HEK293 (cell line): Measurements from ENCODE around the gene EGR1.

Experiments used
- CTCF ChIA-PET: fragments of 350-600 bp; formaldehyde crosslinking; extraction: SDS; loops from one replicate; lab custom pipeline; 2021; ENCODE audit warnings: antibody characterized with exemption; lab: Yijun Ruan, JAX
- POLR2A ChIA-PET: fragments of 300-600 bp; formaldehyde crosslinking; extraction: SDS; loops from one replicate; lab custom pipeline; 2020; ENCODE audit warnings: antibody characterized with exemption, inconsistent platforms; lab: Yijun Ruan, JAX
- H3K27ac ChIP-seq: fragments of 200-500 bp; sonication (Bioruptor generic); 2 replicates; pipeline ENCODE4 v1.5.1; 2014; ENCODE audit warnings: low read depth, low read length, control low read depth, inconsistent platforms; ENCODE audit errors: extremely low read depth
- H3K36me3 ChIP-seq, 2 experiments: fragments of 200-500 bp in 1 of 2; sonication (Bioruptor generic) in 1 of 2; 1 replicate in 1 of 2; 2 replicates in 1 of 2; pipeline ENCODE4 v1.5.1; 2014 to 2017; ENCODE audit warnings: inconsistent platforms in 2 of 2, low read length in 2 of 2; ENCODE audit not compliant: control insufficient read depth in 2 of 2, insufficient read depth in 1 of 2
- H3K4me1 ChIP-seq: fragments of 200-500 bp; sonication (Bioruptor generic); 2 replicates; pipeline ENCODE4 v1.5.1; 2014; ENCODE audit warnings: mild to moderate bottlenecking, low read length, inconsistent platforms; ENCODE audit not compliant: control insufficient read depth, insufficient read depth
- H3K4me3 ChIP-seq: 2 replicates; pipeline ENCODE4 v1.5.1; 2011; ENCODE audit warnings: low read depth, mild to moderate bottlenecking, control low read depth, low read length, moderate library complexity
- H3K9me3 ChIP-seq: fragments of 200-500 bp; sonication (Bioruptor generic); 2 replicates; pipeline ENCODE4 v1.5.1; 2014; ENCODE audit warnings: low read depth, low read length, inconsistent platforms; ENCODE audit not compliant: control insufficient read depth, insufficient read depth
- EGR2 ChIP-seq: fragments of 450-650 bp; formaldehyde crosslinking; IDR thresholded peaks from 2 replicates; pipeline ENCODE4 v1.5.1; 2016; ENCODE audit warnings: low read depth, missing biosample characterization, missing genetic modification characterization
- GLI2 ChIP-seq: fragments of 450-650 bp; formaldehyde crosslinking; IDR thresholded peaks from 2 replicates; pipeline ENCODE4; 2017; ENCODE audit warnings: missing biosample characterization, missing genetic modification characterization, low read depth, borderline replicate concordance
- INSM2 ChIP-seq: fragments of 450-650 bp; formaldehyde crosslinking; IDR thresholded peaks from 2 replicates; pipeline ENCODE4 v1.5.1; 2016; ENCODE audit warnings: missing biosample characterization, missing genetic modification characterization
- SALL2 ChIP-seq: fragments of 450-650 bp; formaldehyde crosslinking; IDR thresholded peaks from 2 replicates; pipeline ENCODE4 v1.5.0; 2017; ENCODE audit warnings: missing biosample characterization, mild to moderate bottlenecking, missing genetic modification characterization, borderline replicate concordance
- SCRT1 ChIP-seq: fragments of 450-650 bp; formaldehyde crosslinking; IDR thresholded peaks from 2 replicates; pipeline ENCODE4 v1.5.1; 2016; ENCODE audit warnings: missing biosample characterization, missing genetic modification characterization, borderline replicate concordance
- SP2 ChIP-seq: fragments of 450-650 bp; formaldehyde crosslinking; IDR thresholded peaks from 2 replicates; pipeline ENCODE4 v1.5.1; 2016; ENCODE audit warnings: missing biosample characterization, missing genetic modification characterization
- ZBTB7A ChIP-seq: fragments of 450-650 bp; formaldehyde crosslinking; IDR thresholded peaks from 2 replicates; pipeline ENCODE4 v1.5.1; 2016; ENCODE audit warnings: low read depth, missing biosample characterization, missing genetic modification characterization
- ZIC2 ChIP-seq: fragments of 450-650 bp; formaldehyde crosslinking; IDR thresholded peaks from 2 replicates; pipeline ENCODE4 v1.5.1; 2016; ENCODE audit warnings: missing biosample characterization, missing genetic modification characterization
- ZNF121 ChIP-seq: fragments of 450-650 bp; formaldehyde crosslinking; IDR thresholded peaks from 2 replicates; pipeline ENCODE4 v1.5.1; 2016; ENCODE audit warnings: missing biosample characterization, missing genetic modification characterization
- ZNF16 ChIP-seq: fragments of 450-650 bp; formaldehyde crosslinking; IDR thresholded peaks from 2 replicates; pipeline ENCODE4 v1.5.1; 2016; ENCODE audit warnings: low read depth, missing biosample characterization, missing genetic modification characterization
- ZNF354C ChIP-seq: fragments of 450-650 bp; formaldehyde crosslinking; IDR thresholded peaks from 2 replicates; pipeline ENCODE4 v1.5.1; 2016; ENCODE audit warnings: missing biosample characterization, missing genetic modification characterization, low read depth, borderline replicate concordance
- ZNF621 ChIP-seq: fragments of 450-650 bp; formaldehyde crosslinking; IDR thresholded peaks from 2 replicates; pipeline ENCODE4 v1.5.1; 2017; ENCODE audit warnings: missing biosample characterization, missing genetic modification characterization
- ZNF701 ChIP-seq: fragments of 450-650 bp; formaldehyde crosslinking; IDR thresholded peaks from 2 replicates; pipeline ENCODE4 v1.5.1; 2016; ENCODE audit warnings: missing biosample characterization, missing genetic modification characterization
- ZNF785 ChIP-seq: fragments of 450-650 bp; formaldehyde crosslinking; IDR thresholded peaks from 2 replicates; pipeline ENCODE4 v1.5.1; 2016; ENCODE audit warnings: missing biosample characterization, missing genetic modification characterization
- ZSCAN16 ChIP-seq: fragments of 450-650 bp; formaldehyde crosslinking; IDR thresholded peaks from 2 replicates; pipeline ENCODE4 v1.5.1; 2016; ENCODE audit warnings: missing biosample characterization, missing genetic modification characterization
- ZSCAN23 ChIP-seq: fragments of 450-650 bp; formaldehyde crosslinking; IDR thresholded peaks from 2 replicates; pipeline ENCODE4 v1.5.1; 2016; ENCODE audit warnings: missing biosample characterization, missing genetic modification characterization
- TF ChIP-seq, protein P1 (sequence below): fragments of 450-650 bp; formaldehyde crosslinking; IDR thresholded peaks from 2 replicates; pipeline ENCODE4 v1.5.1; 2016; ENCODE audit warnings: missing biosample characterization, missing genetic modification characterization
- TF ChIP-seq, protein P2 (sequence below): fragments of 450-650 bp; formaldehyde crosslinking; IDR thresholded peaks from 2 replicates; pipeline ENCODE4 v1.5.1; 2016; ENCODE audit warnings: missing biosample characterization, missing genetic modification characterization
- TF ChIP-seq, protein P3 (sequence below): fragments of 450-650 bp; formaldehyde crosslinking; IDR thresholded peaks from 2 replicates; pipeline ENCODE4 v1.5.1; 2017; ENCODE audit warnings: missing biosample characterization, missing genetic modification characterization
- TF ChIP-seq, protein P4 (sequence below): fragments of 450-650 bp; formaldehyde crosslinking; conservative IDR thresholded peaks from 2 replicates; pipeline ENCODE4 v1.5.1; 2016; ENCODE audit warnings: low read depth, missing biosample characterization, missing genetic modification characterization

The EGR1 gene

DNA sequence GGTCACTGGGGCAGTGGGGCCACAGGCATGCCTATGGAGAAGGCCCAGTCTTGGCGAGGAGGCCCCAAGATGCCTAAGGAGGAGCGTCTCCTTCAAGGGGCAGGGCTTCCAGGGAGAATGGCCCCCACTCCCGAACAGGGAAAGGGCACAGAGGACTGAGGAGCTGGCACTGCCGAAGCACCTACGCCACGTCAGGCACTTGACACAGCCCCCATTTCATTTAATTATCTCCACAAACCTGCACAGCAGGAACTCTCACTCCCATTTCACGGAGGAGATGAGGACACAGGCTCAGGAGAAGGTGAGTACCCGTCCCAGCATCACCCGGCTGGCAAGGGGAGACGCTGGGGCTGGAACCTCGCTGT lies 26.0 kb downstream of the EGR1 start (continued):
- TF ChIP-seq ZSCAN16 (tag by site-specific recombination) (no peak), ZNF621 (no peak), ZNF121 (tag by site-specific recombination) (no peak)

DNA sequence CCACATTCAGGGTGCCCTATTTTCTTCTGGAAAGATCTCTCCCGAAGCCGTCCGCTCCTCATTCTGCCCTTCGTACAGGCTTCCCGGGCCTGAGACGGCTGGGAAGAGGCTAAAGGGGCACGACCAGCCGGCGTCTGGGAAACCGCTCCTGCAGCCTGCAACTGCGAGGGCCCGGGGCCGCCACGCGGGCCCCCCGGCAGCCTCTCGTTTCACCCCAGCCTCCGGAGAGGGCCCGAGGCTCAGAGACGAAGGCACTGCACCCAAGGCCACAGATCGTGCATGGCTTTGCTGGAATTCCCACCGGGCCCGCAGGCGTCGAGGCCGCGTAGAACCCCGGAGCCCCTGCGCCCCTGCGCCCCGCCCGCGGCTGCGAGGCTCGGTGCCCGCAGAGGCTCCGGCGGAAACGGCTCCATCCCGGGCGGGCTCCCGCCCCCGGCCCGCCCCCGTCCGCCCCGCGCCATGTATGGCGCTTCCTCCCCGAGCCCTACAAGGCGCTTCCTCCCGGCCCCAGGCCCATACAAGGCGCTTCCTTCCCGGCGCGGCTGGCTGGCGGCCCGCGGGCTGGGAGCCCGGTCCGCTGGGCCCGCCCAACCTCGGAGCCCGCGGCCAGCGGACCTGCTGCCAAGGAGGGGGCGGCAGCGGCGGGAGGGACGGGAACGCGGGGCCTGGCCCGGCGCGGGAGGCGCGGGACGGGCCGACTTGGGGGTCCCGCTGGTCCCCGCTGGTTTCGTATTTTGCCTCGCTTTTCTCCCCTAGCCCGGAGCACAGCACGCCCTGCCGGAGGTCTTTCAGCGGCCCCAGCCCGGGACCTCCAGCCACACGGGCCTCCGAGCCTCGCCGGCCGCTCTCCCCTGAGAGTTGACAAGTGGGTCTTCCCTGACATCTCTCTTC lies 26.6 kb downstream of the EGR1 start:
- ChIA-PET CTCF (interaction anchor here (0.6 to 2.4 kb wide), 5 partner anchors 12 to 303 kb away, joined by 3 to 15 read pairs (median 4); no protein-coding TSS in a partner anchor), POLR2A (interaction anchor here (1.2 to 1.4 kb wide), 2 partner anchors 27 to 52 kb away, joined by 3 read pairs; partner anchors contain the start of gene EGR1)
- no peaks in the 10 kb centered on the region for H3K9me3 ChIP-seq
- peak overlapping the region; percentile 47 for H3K4me3 ChIP-seq
- no peaks in the 10 kb centered on the region for H3K36me3 ChIP-seq
- H3K27ac ChIP-seq = peak overlapping the region; percentile 64
- peaks cover 8% of the 10 kb centered on the region for H3K4me1 ChIP-seq
- TF ChIP-seq SALL2 (tag by site-specific recombination) (no peak), SCRT1 (no peak), INSM2 (0 out of 2 replicates have a peak, but pooled peaks have one; percentile 11), ZIC2 (tag by site-specific recombination) (no peak), GLI2 (tag by site-specific recombination) (no peak), ZNF785 (tag by site-specific recombination) (no peak), ZBTB7A (tag by site-specific recombination) (0 out of 2 replicates have a peak, but pooled peaks have one; percentile 73), ZSCAN23 (no peak), ZNF701 (no peak), SP2 (tag by site-specific recombination) (peak; percentile 62), EGR2 (tag by site-specific recombination) (no peak), ZNF354C (tag by site-specific recombination) (no peak), ZNF16 (tag by site-specific recombination) (no peak)
- TF ChIP-seq, protein P1, sequence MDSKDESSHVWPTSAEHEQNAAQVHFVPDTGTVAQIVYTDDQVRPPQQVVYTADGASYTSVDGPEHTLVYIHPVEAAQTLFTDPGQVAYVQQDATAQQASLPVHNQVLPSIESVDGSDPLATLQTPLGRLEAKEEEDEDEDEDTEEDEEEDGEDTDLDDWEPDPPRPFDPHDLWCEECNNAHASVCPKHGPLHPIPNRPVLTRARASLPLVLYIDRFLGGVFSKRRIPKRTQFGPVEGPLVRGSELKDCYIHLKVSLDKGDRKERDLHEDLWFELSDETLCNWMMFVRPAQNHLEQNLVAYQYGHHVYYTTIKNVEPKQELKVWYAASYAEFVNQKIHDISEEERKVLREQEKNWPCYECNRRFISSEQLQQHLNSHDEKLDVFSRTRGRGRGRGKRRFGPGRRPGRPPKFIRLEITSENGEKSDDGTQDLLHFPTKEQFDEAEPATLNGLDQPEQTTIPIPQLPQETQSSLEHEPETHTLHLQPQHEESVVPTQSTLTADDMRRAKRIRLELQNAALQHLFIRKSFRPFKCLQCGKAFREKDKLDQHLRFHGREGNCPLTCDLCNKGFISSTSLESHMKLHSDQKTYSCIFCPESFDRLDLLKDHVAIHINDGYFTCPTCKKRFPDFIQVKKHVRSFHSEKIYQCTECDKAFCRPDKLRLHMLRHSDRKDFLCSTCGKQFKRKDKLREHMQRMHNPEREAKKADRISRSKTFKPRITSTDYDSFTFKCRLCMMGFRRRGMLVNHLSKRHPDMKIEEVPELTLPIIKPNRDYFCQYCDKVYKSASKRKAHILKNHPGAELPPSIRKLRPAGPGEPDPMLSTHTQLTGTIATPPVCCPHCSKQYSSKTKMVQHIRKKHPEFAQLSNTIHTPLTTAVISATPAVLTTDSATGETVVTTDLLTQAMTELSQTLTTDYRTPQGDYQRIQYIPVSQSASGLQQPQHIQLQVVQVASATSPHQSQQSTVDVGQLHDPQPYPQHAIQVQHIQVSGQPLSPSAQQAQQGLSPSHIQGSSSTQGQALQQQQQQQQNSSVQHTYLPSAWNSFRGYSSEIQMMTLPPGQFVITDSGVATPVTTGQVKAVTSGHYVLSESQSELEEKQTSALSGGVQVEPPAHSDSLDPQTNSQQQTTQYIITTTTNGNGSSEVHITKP = peak; percentile 98
- TF ChIP-seq, protein P2, sequence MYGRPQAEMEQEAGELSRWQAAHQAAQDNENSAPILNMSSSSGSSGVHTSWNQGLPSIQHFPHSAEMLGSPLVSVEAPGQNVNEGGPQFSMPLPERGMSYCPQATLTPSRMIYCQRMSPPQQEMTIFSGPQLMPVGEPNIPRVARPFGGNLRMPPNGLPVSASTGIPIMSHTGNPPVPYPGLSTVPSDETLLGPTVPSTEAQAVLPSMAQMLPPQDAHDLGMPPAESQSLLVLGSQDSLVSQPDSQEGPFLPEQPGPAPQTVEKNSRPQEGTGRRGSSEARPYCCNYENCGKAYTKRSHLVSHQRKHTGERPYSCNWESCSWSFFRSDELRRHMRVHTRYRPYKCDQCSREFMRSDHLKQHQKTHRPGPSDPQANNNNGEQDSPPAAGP (tag by site-specific recombination) = peak; percentile 48; the same call in 1 of the 2 replicates
- TF ChIP-seq, protein P3, sequence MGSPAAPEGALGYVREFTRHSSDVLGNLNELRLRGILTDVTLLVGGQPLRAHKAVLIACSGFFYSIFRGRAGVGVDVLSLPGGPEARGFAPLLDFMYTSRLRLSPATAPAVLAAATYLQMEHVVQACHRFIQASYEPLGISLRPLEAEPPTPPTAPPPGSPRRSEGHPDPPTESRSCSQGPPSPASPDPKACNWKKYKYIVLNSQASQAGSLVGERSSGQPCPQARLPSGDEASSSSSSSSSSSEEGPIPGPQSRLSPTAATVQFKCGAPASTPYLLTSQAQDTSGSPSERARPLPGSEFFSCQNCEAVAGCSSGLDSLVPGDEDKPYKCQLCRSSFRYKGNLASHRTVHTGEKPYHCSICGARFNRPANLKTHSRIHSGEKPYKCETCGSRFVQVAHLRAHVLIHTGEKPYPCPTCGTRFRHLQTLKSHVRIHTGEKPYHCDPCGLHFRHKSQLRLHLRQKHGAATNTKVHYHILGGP (tag by site-specific recombination) = no peak
- TF ChIP-seq, protein P4, sequence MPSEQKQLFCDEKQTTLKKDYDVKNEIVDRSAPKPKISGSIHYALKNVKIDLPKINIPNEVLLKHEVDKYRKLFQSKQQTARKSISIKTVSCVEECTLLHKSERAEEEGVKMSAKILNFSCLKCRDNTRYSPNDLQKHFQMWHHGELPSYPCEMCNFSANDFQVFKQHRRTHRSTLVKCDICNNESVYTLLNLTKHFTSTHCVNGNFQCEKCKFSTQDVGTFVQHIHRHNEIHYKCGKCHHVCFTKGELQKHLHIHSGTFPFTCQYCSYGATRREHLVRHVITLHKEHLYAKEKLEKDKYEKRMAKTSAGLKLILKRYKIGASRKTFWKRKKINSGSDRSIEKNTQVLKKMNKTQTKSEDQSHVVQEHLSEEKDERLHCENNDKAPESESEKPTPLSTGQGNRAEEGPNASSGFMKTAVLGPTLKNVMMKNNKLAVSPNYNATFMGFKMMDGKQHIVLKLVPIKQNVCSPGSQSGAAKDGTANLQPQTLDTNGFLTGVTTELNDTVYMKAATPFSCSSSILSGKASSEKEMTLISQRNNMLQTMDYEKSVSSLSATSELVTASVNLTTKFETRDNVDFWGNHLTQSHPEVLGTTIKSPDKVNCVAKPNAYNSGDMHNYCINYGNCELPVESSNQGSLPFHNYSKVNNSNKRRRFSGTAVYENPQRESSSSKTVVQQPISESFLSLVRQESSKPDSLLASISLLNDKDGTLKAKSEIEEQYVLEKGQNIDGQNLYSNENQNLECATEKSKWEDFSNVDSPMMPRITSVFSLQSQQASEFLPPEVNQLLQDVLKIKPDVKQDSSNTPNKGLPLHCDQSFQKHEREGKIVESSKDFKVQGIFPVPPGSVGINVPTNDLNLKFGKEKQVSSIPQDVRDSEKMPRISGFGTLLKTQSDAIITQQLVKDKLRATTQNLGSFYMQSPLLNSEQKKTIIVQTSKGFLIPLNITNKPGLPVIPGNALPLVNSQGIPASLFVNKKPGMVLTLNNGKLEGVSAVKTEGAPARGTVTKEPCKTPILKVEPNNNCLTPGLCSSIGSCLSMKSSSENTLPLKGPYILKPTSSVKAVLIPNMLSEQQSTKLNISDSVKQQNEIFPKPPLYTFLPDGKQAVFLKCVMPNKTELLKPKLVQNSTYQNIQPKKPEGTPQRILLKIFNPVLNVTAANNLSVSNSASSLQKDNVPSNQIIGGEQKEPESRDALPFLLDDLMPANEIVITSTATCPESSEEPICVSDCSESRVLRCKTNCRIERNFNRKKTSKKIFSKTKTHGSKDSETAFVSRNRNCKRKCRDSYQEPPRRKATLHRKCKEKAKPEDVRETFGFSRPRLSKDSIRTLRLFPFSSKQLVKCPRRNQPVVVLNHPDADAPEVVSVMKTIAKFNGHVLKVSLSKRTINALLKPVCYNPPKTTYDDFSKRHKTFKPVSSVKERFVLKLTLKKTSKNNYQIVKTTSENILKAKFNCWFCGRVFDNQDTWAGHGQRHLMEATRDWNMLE (tag by site-specific recombination) = no peak; the same call in 1 of the 2 replicates
